IMR-90 (cell line): Measurements from ENCODE around the gene MYADML2. TPM values are rescaled to one million over a fixed set of nuclear protein-coding genes. Genes with fewer than 3 reads are reported as not detected.

Source experiments
- ATAC-seq: fragments of 200-7000 bp; cut with Tn5 transposase; 2 replicates; pipeline ENCODE4 v1.9.1; 2020; ENCODE audit warnings: low read depth, mild to moderate bottlenecking, moderate library complexity
- BruUV-seq: library from RNA; stranded (reverse); fragments of 400-500 nt; replicated peaks from 2 replicates; lab custom pipeline; 2021; lab: Mats Ljungman, UMichigan
- CTCF ChIA-PET: fragments of 300-600 bp; formaldehyde crosslinking; extraction: SDS; loops from one replicate; lab custom pipeline; 2021; ENCODE audit warnings: antibody characterized with exemption; lab: Yijun Ruan, JAX
- POLR2A ChIA-PET: fragments of 300-600 bp; sonication (Branson Sonifier 250); formaldehyde crosslinking; loops from one replicate; lab custom pipeline; 2022; ENCODE audit warnings: antibody characterized with exemption; ENCODE audit not compliant: unreplicated experiment; lab: Charles Lee
- DNase-seq: peaks from one replicate; pipeline ENCODE4 v3.0.0; 2013
- H2AFZ ChIP-seq: replicated peaks from 2 replicates; pipeline ENCODE3; 2013; ENCODE audit warnings: low read length, mild to moderate bottlenecking; ENCODE audit not compliant: poor library complexity
- H2AK5ac ChIP-seq: 2 replicates; pipeline ENCODE4 v1.6.1; 2013; ENCODE audit warnings: low read depth, low read length, inconsistent platforms
- H2AK9ac ChIP-seq: replicated peaks from 2 replicates; pipeline ENCODE3; 2013; ENCODE audit warnings: mild to moderate bottlenecking, low read depth, low read length, moderate library complexity; ENCODE audit not compliant: poor library complexity
- H2BK120ac ChIP-seq: 2 replicates; pipeline ENCODE4 v1.6.1; 2013; ENCODE audit warnings: low read depth, low read length, inconsistent platforms
- H2BK15ac ChIP-seq: 3 replicates; pipeline ENCODE4 v1.6.1; 2013; ENCODE audit warnings: low read depth, low read length, inconsistent platforms
- H2BK20ac ChIP-seq: 2 replicates; pipeline ENCODE4 v1.6.1; 2013; ENCODE audit warnings: low read depth, mild to moderate bottlenecking, inconsistent platforms, low read length, moderate library complexity
- H2BK5ac ChIP-seq: 2 replicates; pipeline ENCODE4 v1.6.1; 2013; ENCODE audit warnings: mild to moderate bottlenecking, low read depth, low read length, inconsistent platforms; ENCODE audit not compliant: poor library complexity, severe bottlenecking
- H3K14ac ChIP-seq: replicated peaks from 2 replicates; pipeline ENCODE4 v1.6.1; 2013; ENCODE audit warnings: low read depth, low read length, inconsistent platforms
- H3K18ac ChIP-seq: 2 replicates; pipeline ENCODE4 v1.6.1; 2013; ENCODE audit warnings: low read depth, low read length, control low read depth
- H3K23ac ChIP-seq: 2 replicates; pipeline ENCODE4 v1.6.1; 2013; ENCODE audit warnings: low read depth, low read length, inconsistent platforms
- H3K27ac ChIP-seq: 2 replicates; pipeline ENCODE4 v1.5.1; 2013; ENCODE audit warnings: mild to moderate bottlenecking, control low read depth, low read length; ENCODE audit not compliant: insufficient read depth
- H3K27me3 ChIP-seq: 2 replicates; pipeline ENCODE4 v1.6.1; 2013; ENCODE audit warnings: low read length; ENCODE audit not compliant: control insufficient read depth, insufficient read depth
- H3K36me3 ChIP-seq: 2 replicates; pipeline ENCODE4 v1.6.1; 2013; ENCODE audit warnings: low read length, mixed read lengths; ENCODE audit not compliant: control insufficient read depth, insufficient read depth
- H3K4ac ChIP-seq: 2 replicates; pipeline ENCODE4 v1.6.1; 2013; ENCODE audit warnings: low read depth, low read length, inconsistent platforms
- H3K4me1 ChIP-seq: 2 replicates; pipeline ENCODE4 v1.6.1; 2013; ENCODE audit warnings: low read length, mixed read lengths; ENCODE audit not compliant: control insufficient read depth, insufficient read depth
- H3K4me2 ChIP-seq: 2 replicates; pipeline ENCODE4 v1.6.1; 2013; ENCODE audit warnings: low read depth, mild to moderate bottlenecking, control low read depth, low read length, moderate library complexity
- H3K4me3 ChIP-seq: 2 replicates; pipeline ENCODE4 v1.5.1; 2013; ENCODE audit warnings: low read depth, mild to moderate bottlenecking, control low read depth, low read length, moderate library complexity; ENCODE audit not compliant: insufficient read depth
- H3K56ac ChIP-seq: 2 replicates; pipeline ENCODE4 v1.6.1; 2013; ENCODE audit warnings: low read length, inconsistent platforms; ENCODE audit not compliant: insufficient read depth; ENCODE audit errors: extremely low read depth
- H3K79me1 ChIP-seq, 2 experiments: 2 replicates each; pipeline ENCODE4 v1.6.1; 2013; ENCODE audit warnings: low read length in 2 of 2, inconsistent platforms in 1 of 2, low read depth in 1 of 2
- H3K9ac ChIP-seq: 2 replicates; pipeline ENCODE4 v1.6.1; 2013; ENCODE audit warnings: low read depth, low read length, control low read depth
- H3K9me1 ChIP-seq: 2 replicates; pipeline ENCODE4 v1.6.1; 2013; ENCODE audit warnings: low read length, inconsistent platforms; ENCODE audit not compliant: insufficient read depth
- H3K9me3 ChIP-seq: 2 replicates; pipeline ENCODE4 v1.6.1; 2013; ENCODE audit warnings: low read length; ENCODE audit not compliant: control insufficient read depth, insufficient read depth
- H4K20me1 ChIP-seq: 2 replicates; pipeline ENCODE4 v1.6.1; 2013; ENCODE audit warnings: low read length, inconsistent platforms; ENCODE audit not compliant: insufficient read depth
- H4K5ac ChIP-seq: 2 replicates; pipeline ENCODE4 v1.6.1; 2013; ENCODE audit warnings: mild to moderate bottlenecking, low read depth, low read length, control low read depth
- H4K8ac ChIP-seq, 2 experiments: 2 replicates each; pipeline ENCODE4 v1.6.1; 2013; ENCODE audit warnings: low read depth in 2 of 2, low read length in 2 of 2, control low read depth in 1 of 2, inconsistent platforms in 1 of 2
- H4K91ac ChIP-seq: 2 replicates; pipeline ENCODE4 v1.6.1; 2013; ENCODE audit warnings: low read depth, low read length, inconsistent platforms; ENCODE audit not compliant: insufficient read depth
- BHLHE40 ChIP-seq: fragments of 150-350 bp; IDR thresholded peaks from 2 replicates; pipeline ENCODE4 v1.6.1; 2016; ENCODE audit warnings: mild to moderate bottlenecking, low read depth, low read length
- CHD1 ChIP-seq: IDR thresholded peaks from 2 replicates; pipeline ENCODE4 v1.6.1; 2012; ENCODE audit warnings: low read depth, low read length, improper control_type of control experiment
- ELK1 ChIP-seq: fragments of 150-350 bp; IDR thresholded peaks from 2 replicates; pipeline ENCODE4 v1.6.1; 2016; ENCODE audit warnings: low read depth, mild to moderate bottlenecking, low read length, moderate library complexity, borderline replicate concordance
- FOS ChIP-seq: fragments of 150-350 bp; IDR thresholded peaks from 2 replicates; pipeline ENCODE4 v1.6.1; 2016; ENCODE audit warnings: low read depth, low read length
- MAZ ChIP-seq: IDR thresholded peaks from 2 replicates; pipeline ENCODE4 v1.6.1; 2012; ENCODE audit warnings: low read depth, mild to moderate bottlenecking, low read length, improper control_type of control experiment, moderate library complexity, borderline replicate concordance
- NFE2L2 ChIP-seq: fragments of 150-350 bp; IDR thresholded peaks from 2 replicates; pipeline ENCODE4 v1.6.1; 2016; ENCODE audit warnings: low read depth, mild to moderate bottlenecking, low read length
- RAD21 ChIP-seq: IDR thresholded peaks from 2 replicates; pipeline ENCODE4 v1.6.1; 2012; ENCODE audit warnings: low read length, improper control_type of control experiment
- RCOR1 ChIP-seq: IDR thresholded peaks from 2 replicates; pipeline ENCODE4 v1.6.1; 2012; ENCODE audit warnings: mild to moderate bottlenecking, low read length, improper control_type of control experiment; ENCODE audit not compliant: insufficient replicate concordance
- RFX5 ChIP-seq: IDR thresholded peaks from 2 replicates; pipeline ENCODE4 v1.8.0; 2012; ENCODE audit warnings: low read depth, mild to moderate bottlenecking, low read length, moderate library complexity
- SMC3 ChIP-seq: fragments of 150-350 bp; IDR thresholded peaks from 2 replicates; pipeline ENCODE4 v1.6.1; 2016; ENCODE audit warnings: low read depth, mild to moderate bottlenecking, antibody characterized with exemption, low read length, moderate library complexity
- WGBS, 2 experiments: methylation state at CpG; one replicate each; pipeline versions ENCODE4 v1.1.5 to v1.1.7; 2013; ENCODE audit warnings: missing lambda C conversion rate in 2 of 2; ENCODE audit not compliant: insufficient read length in 1 of 2; ENCODE audit errors: extremely low coverage in 2 of 2; 5-methylcytosine and 5-hydroxymethylcytosine counted together
- dilution Hi-C: fragments of 300-500 bp; cut with HindIII; formaldehyde crosslinking; loops from one replicate; pipeline ENCODE4 v1.14.3; 2018; ENCODE audit warnings: low sequenced_read_pairs; ENCODE audit not compliant: unreplicated experiment
- in situ Hi-C: fragments of 300-500 bp; cut with MboI; formaldehyde crosslinking; loops from 3 replicates; pipeline ENCODE4 v1.14.3; 2019; ENCODE audit warnings: low sequenced_read_pairs, inconsistent platforms, mixed read lengths
- intact Hi-C: fragments of 100-400 bp; cut with micrococcal nuclease; formaldehyde crosslinking; loops from 2 replicates; pipeline ENCODE4 v1.10.0; 2022
- polyA plus RNA-seq, 3 experiments: library from polyadenylated mRNA; depleted of rRNA; stranded (reverse); fragments of >200 nt; gene quantifications; 2 replicates each; pipeline ENCODE4 v1.2.3, GENCODE V29; 2012; ENCODE audit warnings: low replicate concordance in 1 of 3
- total RNA-seq: library from RNA; depleted of rRNA; stranded (reverse); fragments of >200 nt; gene quantifications from 2 replicates; pipeline ENCODE4 v1.2.3, GENCODE V29; 2012
- TF ChIP-seq, protein P1 (sequence below): fragments of 150-350 bp; IDR thresholded peaks from 2 replicates; pipeline ENCODE4 v1.6.1; 2017; ENCODE audit warnings: mild to moderate bottlenecking, antibody characterized with exemption, low read length, low read depth

Gene MYADML2
- total and polyA plus RNA-seq, 2 of the 4 experiments (the other 2 are of a cell fraction), result not detected

- TF ChIP-seq, protein P1, sequence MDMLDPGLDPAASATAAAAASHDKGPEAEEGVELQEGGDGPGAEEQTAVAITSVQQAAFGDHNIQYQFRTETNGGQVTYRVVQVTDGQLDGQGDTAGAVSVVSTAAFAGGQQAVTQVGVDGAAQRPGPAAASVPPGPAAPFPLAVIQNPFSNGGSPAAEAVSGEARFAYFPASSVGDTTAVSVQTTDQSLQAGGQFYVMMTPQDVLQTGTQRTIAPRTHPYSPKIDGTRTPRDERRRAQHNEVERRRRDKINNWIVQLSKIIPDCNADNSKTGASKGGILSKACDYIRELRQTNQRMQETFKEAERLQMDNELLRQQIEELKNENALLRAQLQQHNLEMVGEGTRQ, result no peak
- no peak for TF ChIP-seq FOS
Observed at GRCh38 chr17:81940538-81941483, 6.2 kb downstream of the MYADML2 start (continued).

- WGBS, 2 experiments, result no CpG with 5 or more reads among the region's 21 CpGs
- no peaks in the 10 kb centered on the region for H3K9me3 ChIP-seq
- no peak overlapping the region for H3K23ac ChIP-seq
- H2AFZ ChIP-seq, result peak overlapping the region; percentile 51
- no peaks in the 10 kb centered on the region; the same call in 1 of the 2 replicates for H4K20me1 ChIP-seq
- POLR2A ChIA-PET, result no interaction called here
- H3K18ac ChIP-seq, result no peak overlapping the region
- H3K14ac ChIP-seq, result no peak overlapping the region
- H4K91ac ChIP-seq, result no peak overlapping the region
- no peak overlapping the region for H3K4me2 ChIP-seq
- H3K27ac ChIP-seq, result no peak overlapping the region
- H3K9ac ChIP-seq, result no peak overlapping the region
- H3K79me1 ChIP-seq, result peaks cover 9 to 20% of the 10 kb centered on the region in 2 experiments
- CTCF ChIA-PET, result no interaction called here
- no peak overlapping the region for H2BK5ac ChIP-seq
- H2AK9ac ChIP-seq, result no peak overlapping the region
- BruUV-seq, result no TSS peak
- H3K4me3 ChIP-seq, result no peak overlapping the region
- peaks cover 22% of the 10 kb centered on the region for H3K27me3 ChIP-seq
- no peak overlapping the region for H2BK20ac ChIP-seq
- dilution Hi-C loops (no loop called here), in situ Hi-C loops (no loop called here), intact Hi-C loops (no loop called here)
- no peak overlapping the region for H4K8ac ChIP-seq
- H2BK15ac ChIP-seq, result no peak overlapping the region
- peaks cover under 1% of the 10 kb centered on the region for H3K9me1 ChIP-seq
- H2AK5ac ChIP-seq, result no peak overlapping the region
- H3K4ac ChIP-seq, result no peak overlapping the region
- H2BK120ac ChIP-seq, result no peak overlapping the region
- peaks cover 4% of the 10 kb centered on the region for H3K4me1 ChIP-seq
- H3K36me3 ChIP-seq, result peaks cover 4% of the 10 kb centered on the region; the same call in 1 of the 2 replicates
- no peak overlapping the region for H4K5ac ChIP-seq
- no peak for DNase-seq
- no peak for ATAC-seq
- no peak overlapping the region for H3K56ac ChIP-seq
- no peak for TF ChIP-seq MAZ
- no peak for TF ChIP-seq RFX5
- no peak for TF ChIP-seq NFE2L2
- TF ChIP-seq SMC3, result no peak
- TF ChIP-seq FOS, result no peak
- TF ChIP-seq RCOR1, result no peak
- no peak for TF ChIP-seq CHD1
- TF ChIP-seq, protein P1, result no peak
- no peak for TF ChIP-seq BHLHE40
- TF ChIP-seq ELK1, result no peak
- no peak for TF ChIP-seq RAD21
Observed at GRCh38 chr17:81939881-81940385, 7.1 kb downstream of the MYADML2 start.
